NB4 (cell line): ENCODE data around the gene JPT2.

Source experiments
- CTCF ChIP-seq: IDR thresholded peaks from one replicate; pipeline ENCODE4 v1.5.1; 2012; ENCODE audit warnings: low read depth, low read length
- POLR2A ChIP-seq: IDR thresholded peaks from 2 replicates; pipeline ENCODE4 v1.6.1; 2011; ENCODE audit warnings: mild to moderate bottlenecking; ENCODE audit not compliant: insufficient read length; ENCODE audit errors: extremely low read depth

GRCh38 chr16:1713331-1713730, 35.3 kb downstream of the JPT2 start:
- TF ChIP-seq CTCF, result no peak
- TF ChIP-seq POLR2A, result no peak
